ENCODE measurements around the gene AKNA. TPM values are rescaled to one million over a fixed set of nuclear protein-coding genes. Genes with fewer than 3 reads are reported as not detected.

Gene AKNA
- total and polyA plus RNA-seq, 2 of the 8 experiments (the other 6 are each of a cell fraction or from before 2014, with no cell fraction given) = 21.0 to 27.4 TPM

- TF ChIP-seq CHD7 (IDR thresholded peaks at IDR 0.05; ENCODE audit: insufficient replicate concordance, low read length) (no peak), MAFK (IDR thresholded peaks at IDR 0.05; ENCODE audit: low read depth, low read length) (no peak), SAP30 (IDR thresholded peaks at IDR 0.05; ENCODE audit: insufficient read depth, insufficient replicate concordance, low read length) (no peak), KDM4A (IDR thresholded peaks at IDR 0.05; ENCODE audit: low read depth, low read length, severe bottlenecking) (no peak)
These were observed 19.8 kb downstream of the AKNA start (continued) for GRCh38 chr9:114367772-114368569.
